Gastroesophageal sphincter (tissue), 4 donors: ENCODE measurements around the gene LARP1. TPM values are rescaled to one million over a fixed set of nuclear protein-coding genes. Genes with fewer than 3 reads are reported as not detected.
"Not testable (repeated sequence)": the region's sequence is repeated elsewhere in the genome, so short reads cannot be mapped to it uniquely, and the experiment has no call there.

Experiments used
- ATAC-seq: fragments of 150-250 bp; one replicate; pipeline ENCODE4 v1.9.1; 2016; ENCODE audit warnings: mild to moderate bottlenecking, moderate library complexity
- H3K27ac ChIP-seq, 4 donors: fragments of 200-600 bp; sonication (generic) in 3 of 4; 1 replicate in 3 of 4; 2 replicates in 1 of 4; pipeline ENCODE4 v1.5.1; 2016 to 2019
- H3K27me3 ChIP-seq: fragments of 200-600 bp; sonication (generic); one replicate; pipeline ENCODE4 v1.5.1; 2019
- H3K36me3 ChIP-seq, 2 donors: fragments of 200-600 bp; sonication (generic); one replicate each; pipeline ENCODE4 v1.5.1; 2019; ENCODE audit warnings: control low read depth in 1 of 2
- H3K4me1 ChIP-seq, 3 donors: fragments of 200-600 bp; sonication (generic); 1 replicate in 2 of 3; 2 replicates in 1 of 3; pipeline ENCODE4 v1.5.1; 2016 to 2019; ENCODE audit warnings: control low read depth in 2 of 3
- H3K4me3 ChIP-seq, 2 donors: fragments of 200-600 bp; sonication (generic); one replicate each; pipeline ENCODE4 v1.5.1; 2019; ENCODE audit warnings: mild to moderate bottlenecking in 1 of 2, moderate library complexity in 1 of 2
- H3K9me3 ChIP-seq, 3 donors: fragments of 200-600 bp; sonication (generic); one replicate each; pipeline ENCODE4 v1.5.1; 2017 to 2019; ENCODE audit warnings: control low read depth in 2 of 3
- EP300 ChIP-seq: sonication (generic); formaldehyde crosslinking; IDR thresholded peaks from one replicate; pipeline ENCODE4 v1.6.1; 2017; ENCODE audit warnings: antibody characterized with exemption, mild to moderate bottlenecking
- POLR2A ChIP-seq, 2 donors: fragments of 450-650 bp; IDR thresholded peaks; one replicate each; pipeline ENCODE4 v1.6.1; 2017; ENCODE audit warnings: antibody characterized with exemption in 2 of 2, mild to moderate bottlenecking in 2 of 2, moderate library complexity in 1 of 2
- POLR2AphosphoS5 ChIP-seq: sonication (generic); formaldehyde crosslinking; IDR thresholded peaks from one replicate; pipeline ENCODE4 v1.6.1; 2017; ENCODE audit warnings: antibody characterized with exemption
- WGBS, 2 donors: methylation state at CpG; one replicate each; pipeline ENCODE4 v1.1.5; 2018; ENCODE audit warnings: low coverage in 1 of 2; 5-methylcytosine and 5-hydroxymethylcytosine counted together
- total RNA-seq, 4 donors: library from RNA; depleted of rRNA; stranded (reverse); fragments of >200 nt; gene quantifications; one replicate each; pipeline ENCODE4 v1.1.0, GENCODE V29; 2016
- TF ChIP-seq, protein P1 (sequence below), 4 experiments: fragments of 200-600 bp in 2 of 4; fragments of 450-650 bp in 2 of 4; sonication (generic) in 1 of 4; IDR thresholded peaks; one replicate each; pipeline ENCODE4 v1.5.1; 2017 to 2019; ENCODE audit warnings: antibody characterized with exemption in 4 of 4, mild to moderate bottlenecking in 2 of 4, moderate library complexity in 2 of 4

Gene LARP1
- total RNA-seq, 4 donors from 2014 or later: 64.6 to 118 (median 80.1) TPM

DNA sequence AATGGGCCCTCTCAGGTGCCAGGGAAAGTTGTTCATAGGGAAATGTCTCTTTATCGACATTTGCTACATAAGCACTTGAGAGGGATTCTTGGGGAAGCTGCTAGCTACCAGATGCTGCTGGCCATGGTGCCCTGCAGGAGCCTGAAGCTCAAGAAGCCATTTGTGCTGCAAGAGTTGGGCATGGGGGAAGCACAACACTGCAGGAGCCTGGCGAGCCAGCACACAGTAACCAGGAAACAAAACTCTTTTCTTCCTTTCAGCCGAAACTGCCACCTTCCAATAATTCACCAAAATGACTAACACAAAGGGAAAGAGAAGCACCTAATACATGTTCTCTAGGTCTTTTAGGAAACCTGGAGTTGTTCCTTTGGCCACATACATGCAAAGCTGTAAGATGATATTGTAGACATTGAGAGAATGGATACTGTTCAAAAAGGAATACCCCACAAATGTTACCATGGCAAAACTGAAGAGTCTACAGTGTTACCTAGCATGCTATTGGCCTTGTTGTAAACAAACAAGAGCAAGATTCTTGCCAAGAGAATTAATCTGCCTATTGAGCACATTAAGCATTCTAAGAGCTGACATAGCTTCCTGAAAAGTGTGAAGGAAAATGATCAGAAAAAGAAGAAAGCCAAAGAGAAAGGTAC, 26.1 kb upstream of the LARP1 start:
- Histone ChIP-seq H3K4me3 (no peak overlapping the region), H3K36me3 (no peaks in the 10 kb centered on the region)
- 50 to 67% methylated on average over 1 of the region's 3 CpGs for WGBS, 2 donors

DNA sequence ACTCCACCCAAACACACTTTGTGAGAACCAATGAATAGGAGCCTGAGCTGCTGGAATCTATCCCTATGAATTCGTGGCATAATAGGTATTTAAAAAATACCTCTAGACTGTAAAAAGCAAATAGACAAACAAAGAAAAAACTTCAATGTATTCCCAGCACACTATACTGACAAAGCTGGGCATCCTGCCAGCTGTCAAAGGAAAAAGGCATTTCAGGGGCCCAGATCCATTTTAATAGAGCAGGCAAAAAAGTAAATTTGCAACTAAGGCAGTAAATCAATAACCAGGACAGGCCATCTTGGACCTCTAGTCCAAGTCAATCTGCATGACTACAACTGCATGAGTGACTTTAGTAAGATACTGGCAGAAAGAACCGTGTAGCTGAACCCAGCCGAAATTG, 25.6 kb upstream of the LARP1 start:
- TF ChIP-seq POLR2A (IDR thresholded peaks at IDR 0.05): no peak
- TF ChIP-seq, protein P1, sequence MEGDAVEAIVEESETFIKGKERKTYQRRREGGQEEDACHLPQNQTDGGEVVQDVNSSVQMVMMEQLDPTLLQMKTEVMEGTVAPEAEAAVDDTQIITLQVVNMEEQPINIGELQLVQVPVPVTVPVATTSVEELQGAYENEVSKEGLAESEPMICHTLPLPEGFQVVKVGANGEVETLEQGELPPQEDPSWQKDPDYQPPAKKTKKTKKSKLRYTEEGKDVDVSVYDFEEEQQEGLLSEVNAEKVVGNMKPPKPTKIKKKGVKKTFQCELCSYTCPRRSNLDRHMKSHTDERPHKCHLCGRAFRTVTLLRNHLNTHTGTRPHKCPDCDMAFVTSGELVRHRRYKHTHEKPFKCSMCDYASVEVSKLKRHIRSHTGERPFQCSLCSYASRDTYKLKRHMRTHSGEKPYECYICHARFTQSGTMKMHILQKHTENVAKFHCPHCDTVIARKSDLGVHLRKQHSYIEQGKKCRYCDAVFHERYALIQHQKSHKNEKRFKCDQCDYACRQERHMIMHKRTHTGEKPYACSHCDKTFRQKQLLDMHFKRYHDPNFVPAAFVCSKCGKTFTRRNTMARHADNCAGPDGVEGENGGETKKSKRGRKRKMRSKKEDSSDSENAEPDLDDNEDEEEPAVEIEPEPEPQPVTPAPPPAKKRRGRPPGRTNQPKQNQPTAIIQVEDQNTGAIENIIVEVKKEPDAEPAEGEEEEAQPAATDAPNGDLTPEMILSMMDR (IDR thresholded peaks at IDR 0.05): no peak
- TF ChIP-seq EP300: no peak
- no peak for TF ChIP-seq POLR2AphosphoS5
- H3K36me3 ChIP-seq: no peaks in the 10 kb centered on the region
- no peaks in the 10 kb centered on the region for H3K27me3 ChIP-seq
- no peaks in the 10 kb centered on the region for H3K4me1 ChIP-seq
- H3K9me3 ChIP-seq: no peaks in the 10 kb centered on the region
- no peak for ATAC-seq
- no peak overlapping the region for H3K4me3 ChIP-seq
- WGBS, 2 donors: 96% methylated on average over 3 of the region's 3 CpGs; no CpG with 5 or more reads in 1 of the 2 donors
- no peak overlapping the region for H3K27ac ChIP-seq

More for the DNA sequence above, 26.1 kb upstream of the LARP1 start:
- H3K27me3 ChIP-seq: no peaks in the 10 kb centered on the region
- no peak for ATAC-seq
- no peak overlapping the region for H3K27ac ChIP-seq
- no peaks in the 10 kb centered on the region for H3K4me1 ChIP-seq
- no peaks in the 10 kb centered on the region for H3K9me3 ChIP-seq
- TF ChIP-seq, protein P1 (IDR thresholded peaks at IDR 0.05): no peak
- TF ChIP-seq POLR2A (IDR thresholded peaks at IDR 0.05): no peak
- no peak for TF ChIP-seq EP300
- TF ChIP-seq POLR2AphosphoS5: no peak

DNA sequence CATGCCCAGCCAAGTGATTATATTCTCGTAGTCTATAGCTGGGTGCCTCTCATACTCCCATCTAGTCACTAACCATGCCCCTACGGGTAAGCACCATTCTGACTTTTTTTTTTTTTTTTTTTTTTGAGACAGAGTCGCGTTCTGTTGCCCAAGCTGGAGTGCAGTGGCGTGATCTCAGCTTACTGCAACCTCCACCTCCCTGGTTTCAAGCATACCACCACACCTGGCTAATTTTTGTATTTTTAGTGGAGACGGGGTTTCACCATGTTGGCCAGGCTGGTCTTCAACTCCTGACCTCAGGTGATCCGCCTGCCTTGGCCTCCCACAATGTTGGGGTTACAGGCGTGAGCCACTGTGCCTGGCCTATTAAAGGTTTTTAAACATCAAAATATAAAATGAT, 24.4 kb upstream of the LARP1 start:
- not testable (repeated sequence) for H3K27ac ChIP-seq, H3K27me3 ChIP-seq, H3K4me3 ChIP-seq, H3K9me3 ChIP-seq, H3K36me3 ChIP-seq, H3K4me1 ChIP-seq, ATAC-seq
- WGBS, 2 donors: 92 to 100% methylated on average over 2 of the region's 8 CpGs

DNA sequence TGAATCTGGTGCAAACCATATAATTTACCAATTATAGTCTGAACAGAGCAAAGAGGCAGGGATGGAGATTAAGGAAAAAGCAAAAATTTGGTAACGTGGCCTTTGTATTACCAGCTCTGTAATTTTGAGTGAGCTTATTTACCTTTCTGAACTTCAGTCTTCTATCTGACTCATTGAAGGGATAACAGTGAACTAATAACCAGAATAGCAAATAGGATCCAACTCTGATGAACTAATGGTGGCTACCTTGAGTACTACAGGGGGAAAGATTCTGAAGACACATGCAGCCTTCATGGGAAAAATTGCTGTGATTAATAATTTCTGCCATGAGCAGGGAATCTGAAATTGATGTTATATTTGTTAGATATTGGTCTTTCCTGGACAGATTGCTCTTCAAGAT, 23.0 kb upstream of the LARP1 start:
- TF ChIP-seq POLR2AphosphoS5 (no peak), POLR2A (IDR thresholded peaks at IDR 0.05) (no peak), EP300 (no peak)
- TF ChIP-seq, protein P1 (IDR thresholded peaks at IDR 0.05): no peak
- WGBS, 2 donors: 94 to 100% methylated on average over 1 of the region's 1 CpG
- Histone ChIP-seq H3K27me3 (no peaks in the 10 kb centered on the region), H3K4me1 (no peaks in the 10 kb centered on the region), H3K9me3 (no peaks in the 10 kb centered on the region), H3K27ac (no peak overlapping the region), H3K4me3 (no peak overlapping the region), H3K36me3 (no peaks in the 10 kb centered on the region)
- ATAC-seq: no peak

DNA sequence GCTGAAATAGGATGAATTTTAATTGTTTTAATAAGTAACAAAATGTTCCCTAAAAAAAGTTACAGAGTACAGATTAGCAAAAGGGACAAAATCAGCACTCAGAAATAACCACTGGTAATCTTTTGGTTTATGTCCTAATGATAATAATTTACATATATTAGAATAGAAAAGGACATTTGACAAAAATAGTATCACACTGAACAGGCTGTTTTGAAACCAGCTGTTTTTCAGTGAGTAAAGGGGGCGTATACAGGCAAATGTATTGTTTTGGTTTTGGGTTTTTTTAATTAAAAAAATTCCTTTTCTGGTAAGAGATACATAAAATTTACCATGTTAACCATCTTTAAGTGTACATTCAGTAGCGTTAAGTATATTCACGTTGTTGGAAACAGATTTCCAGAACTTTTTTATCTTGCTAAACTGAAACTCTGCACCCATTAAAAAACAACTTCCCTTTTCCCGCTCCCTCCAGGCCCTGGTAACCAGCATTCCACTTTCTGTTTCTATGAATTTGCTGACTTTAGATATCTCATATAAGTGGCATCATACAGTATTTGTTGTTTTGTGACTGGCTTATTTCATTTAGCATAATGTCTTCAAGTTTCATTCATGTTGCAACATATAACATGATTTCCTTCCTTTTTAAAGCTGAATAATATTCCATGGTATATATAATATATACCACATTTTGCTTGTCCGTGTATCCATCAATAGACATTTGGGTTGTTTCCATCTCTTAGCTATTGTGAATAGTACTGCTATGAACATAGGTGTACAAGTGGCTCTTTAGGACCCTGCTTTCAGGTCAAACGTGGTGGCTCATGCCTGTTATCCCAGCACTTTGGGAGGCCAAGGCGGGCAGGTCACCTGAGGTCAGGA, 20.6 kb upstream of the LARP1 start:
- WGBS, 2 donors: 72 to 74% methylated on average over 6 to 7 of the region's 7 CpGs
- H3K27ac ChIP-seq: no peak overlapping the region
- no peaks in the 10 kb centered on the region for H3K27me3 ChIP-seq
- no peak for ATAC-seq
- no peaks in the 10 kb centered on the region for H3K9me3 ChIP-seq
- H3K4me3 ChIP-seq: no peak overlapping the region
- no peaks in the 10 kb centered on the region for H3K36me3 ChIP-seq
- no peaks in the 10 kb centered on the region for H3K4me1 ChIP-seq
- TF ChIP-seq POLR2A (IDR thresholded peaks at IDR 0.05) (no peak), POLR2AphosphoS5 (no peak), EP300 (no peak)

DNA sequence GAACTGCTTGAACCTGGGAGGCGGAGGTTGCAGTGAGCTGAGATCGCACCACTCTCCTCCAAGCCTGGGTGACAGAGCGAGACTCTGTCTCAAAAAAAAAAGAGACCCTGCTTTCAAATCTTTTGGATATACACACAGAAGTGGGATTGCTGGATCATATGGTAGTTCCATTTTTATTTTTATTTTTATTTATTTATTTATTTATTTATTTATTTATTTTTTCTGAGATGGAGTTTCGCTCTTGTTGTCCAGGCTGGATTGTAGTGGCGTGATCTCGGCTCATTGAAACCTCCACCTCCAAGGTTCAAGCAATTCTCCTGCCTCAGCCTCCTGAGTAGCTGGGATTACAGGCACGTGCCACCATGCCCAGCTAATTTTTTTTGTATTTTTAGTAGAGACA, 19.8 kb upstream of the LARP1 start:
- H3K27me3 ChIP-seq, H3K4me3 ChIP-seq, H3K27ac ChIP-seq, ATAC-seq, H3K4me1 ChIP-seq, H3K36me3 ChIP-seq, H3K9me3 ChIP-seq: not testable (repeated sequence)
- WGBS, 2 donors: 93 to 97% methylated on average over 3 to 7 of the region's 7 CpGs

DNA sequence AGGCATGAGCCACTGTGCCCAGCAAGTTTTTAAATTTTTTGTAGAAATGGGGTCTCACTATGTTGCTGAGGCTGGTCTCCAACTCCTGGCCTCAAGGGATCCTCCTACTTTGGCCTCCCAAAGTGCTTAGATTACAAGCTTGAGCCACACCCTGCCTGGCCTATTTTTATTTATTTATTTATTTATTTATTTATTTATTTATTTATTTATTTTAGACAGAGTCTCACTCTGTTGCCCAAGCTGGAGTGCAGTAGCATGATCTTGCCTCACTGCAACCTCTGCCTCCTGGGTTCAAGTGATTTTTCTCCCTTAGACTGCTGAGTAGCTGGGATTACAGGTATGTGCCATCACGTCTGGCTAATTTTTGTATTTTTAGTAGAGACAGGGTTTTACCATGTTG, 18.8 kb upstream of the LARP1 start:
- not testable (repeated sequence) for ATAC-seq, H3K4me3 ChIP-seq, H3K27ac ChIP-seq, H3K9me3 ChIP-seq, H3K36me3 ChIP-seq, H3K27me3 ChIP-seq
- WGBS, 2 donors: 100% methylated on average over 1 of the region's 1 CpG
- peaks cover 0 to 16% (median 12%) of the 10 kb centered on the region in 3 donors for H3K4me1 ChIP-seq
